Measurements from ENCODE around the gene KRABD2.

DNA sequence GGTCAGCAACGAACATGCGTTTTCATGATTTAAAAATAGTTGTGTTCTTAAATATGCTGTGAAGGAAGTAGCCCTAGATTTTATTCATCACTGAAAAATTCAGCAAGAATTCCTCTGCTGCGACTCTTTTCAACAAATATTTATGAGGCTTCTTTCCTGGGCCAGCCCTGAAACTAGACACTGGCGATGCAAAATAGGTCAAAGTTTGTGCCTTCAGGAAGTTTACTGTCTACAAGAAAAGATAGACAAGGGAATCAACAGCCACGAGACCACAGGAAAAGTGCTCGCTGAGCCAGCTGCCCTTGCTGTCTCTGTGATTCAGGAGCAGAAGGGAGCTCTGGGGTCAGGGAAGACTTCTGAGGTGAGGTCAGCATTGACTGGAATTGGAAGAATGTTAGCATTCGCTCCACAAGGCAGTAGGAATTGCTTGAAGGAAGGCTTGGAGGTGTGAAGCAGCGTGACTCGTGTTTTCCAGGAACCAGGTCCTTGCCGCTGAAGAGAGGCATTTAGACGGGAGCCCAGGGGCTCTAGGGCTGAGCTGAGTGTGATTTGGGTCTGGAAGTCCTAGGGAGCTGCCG, 8.4 kb upstream of the KRABD2 start:
- TF ChIP-seq, protein P1, sequence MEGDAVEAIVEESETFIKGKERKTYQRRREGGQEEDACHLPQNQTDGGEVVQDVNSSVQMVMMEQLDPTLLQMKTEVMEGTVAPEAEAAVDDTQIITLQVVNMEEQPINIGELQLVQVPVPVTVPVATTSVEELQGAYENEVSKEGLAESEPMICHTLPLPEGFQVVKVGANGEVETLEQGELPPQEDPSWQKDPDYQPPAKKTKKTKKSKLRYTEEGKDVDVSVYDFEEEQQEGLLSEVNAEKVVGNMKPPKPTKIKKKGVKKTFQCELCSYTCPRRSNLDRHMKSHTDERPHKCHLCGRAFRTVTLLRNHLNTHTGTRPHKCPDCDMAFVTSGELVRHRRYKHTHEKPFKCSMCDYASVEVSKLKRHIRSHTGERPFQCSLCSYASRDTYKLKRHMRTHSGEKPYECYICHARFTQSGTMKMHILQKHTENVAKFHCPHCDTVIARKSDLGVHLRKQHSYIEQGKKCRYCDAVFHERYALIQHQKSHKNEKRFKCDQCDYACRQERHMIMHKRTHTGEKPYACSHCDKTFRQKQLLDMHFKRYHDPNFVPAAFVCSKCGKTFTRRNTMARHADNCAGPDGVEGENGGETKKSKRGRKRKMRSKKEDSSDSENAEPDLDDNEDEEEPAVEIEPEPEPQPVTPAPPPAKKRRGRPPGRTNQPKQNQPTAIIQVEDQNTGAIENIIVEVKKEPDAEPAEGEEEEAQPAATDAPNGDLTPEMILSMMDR (conservative IDR thresholded peaks at IDR 0.05; ENCODE audit: low read depth, low read length) = no peak
- TF ChIP-seq EZH2 (IDR thresholded peaks at IDR 0.05; ENCODE audit: borderline replicate concordance, low read depth, low read length, poor library complexity, severe bottlenecking) = no peak
